ENCODE results near the gene BBS5.

BBS5 gene

GRCh38 chr2:169523681-169524080 lies 44.4 kb downstream of the BBS5 start:
- Histone ChIP-seq H3F3A (ENCODE audit: insufficient read depth) (no peaks in the 10 kb centered on the region), H3K79me2 (ENCODE audit: insufficient read depth, low read length) (no peaks in the 10 kb centered on the region), H3K4me2 (ENCODE audit: low read depth, low read length, poor library complexity, severe bottlenecking) (no peak overlapping the region), H3K36me3 (ENCODE audit: low read length) (no peaks in the 10 kb centered on the region), H4K20me1 (ENCODE audit: low read depth, low read length) (no peaks in the 10 kb centered on the region), H2AFZ (ENCODE audit: low read depth, low read length, severe bottlenecking) (no peak overlapping the region), H3K27ac (ENCODE audit: low read depth, low read length) (no peak overlapping the region), H3K27me3 (ENCODE audit: low read length) (no peaks in the 10 kb centered on the region), H3K4me3 (ENCODE audit: insufficient read depth, low read length, poor library complexity, severe bottlenecking) (no peak overlapping the region), H3K9ac (ENCODE audit: low read length) (no peak overlapping the region), H3K9me3 (ENCODE audit: insufficient read depth, low read length) (no peaks in the 10 kb centered on the region), H3K9me2 (replicated peaks; ENCODE audit: insufficient read depth, low read length) (no peaks in the 10 kb centered on the region)
- no peak for TF ChIP-seq CTCF (IDR thresholded peaks at IDR 0.05; ENCODE audit: insufficient read depth, low read length, poor library complexity, severe bottlenecking)
- TF ChIP-seq EZH2phosphoT487 (conservative IDR thresholded peaks at IDR 0.05; ENCODE audit: low read length), result no peak

- Histone ChIP-seq H3K4me3 (ENCODE audit: insufficient read depth, low read length, poor library complexity, severe bottlenecking) (no peak overlapping the region), H3K9me2 (replicated peaks; ENCODE audit: insufficient read depth, low read length) (no peaks in the 10 kb centered on the region), H3K36me3 (ENCODE audit: low read length) (0 out of 2 replicates have a peak, but pooled peaks cover 2% of the 10 kb centered on the region), H4K20me1 (ENCODE audit: low read depth, low read length) (no peaks in the 10 kb centered on the region), H3F3A (ENCODE audit: insufficient read depth) (no peaks in the 10 kb centered on the region), H3K9ac (ENCODE audit: low read length) (no peak overlapping the region), H3K27ac (ENCODE audit: low read depth, low read length) (no peak overlapping the region), H3K79me2 (ENCODE audit: insufficient read depth, low read length) (no peaks in the 10 kb centered on the region), H3K9me3 (ENCODE audit: insufficient read depth, low read length) (no peaks in the 10 kb centered on the region), H3K4me2 (ENCODE audit: low read depth, low read length, poor library complexity, severe bottlenecking) (no peak overlapping the region), H3K27me3 (ENCODE audit: low read length) (no peaks in the 10 kb centered on the region), H2AFZ (ENCODE audit: low read depth, low read length, severe bottlenecking) (no peak overlapping the region)
- TF ChIP-seq CTCF (IDR thresholded peaks at IDR 0.05; ENCODE audit: insufficient read depth, low read length, poor library complexity, severe bottlenecking) (no peak), EZH2phosphoT487 (conservative IDR thresholded peaks at IDR 0.05; ENCODE audit: low read length) (no peak)
Observed at GRCh38 chr2:169525434-169525833, 46.1 kb downstream of the BBS5 start.

- TF ChIP-seq CTCF (IDR thresholded peaks at IDR 0.05; ENCODE audit: insufficient read depth, low read length, poor library complexity, severe bottlenecking) (no peak), EZH2phosphoT487 (conservative IDR thresholded peaks at IDR 0.05; ENCODE audit: low read length) (no peak)
- peaks cover 6% of the 10 kb centered on the region; the same call in 1 of the 2 replicates for H3K36me3 ChIP-seq (ENCODE audit: low read length)
Observed at GRCh38 chr2:169526451-169526850, 47.2 kb downstream of the BBS5 start.

More at GRCh38 chr2:169526451-169526850, 47.2 kb downstream of the BBS5 start:
- no peak overlapping the region for H2AFZ ChIP-seq (ENCODE audit: low read depth, low read length, severe bottlenecking)
- no peaks in the 10 kb centered on the region for H3K79me2 ChIP-seq (ENCODE audit: insufficient read depth, low read length)
- H4K20me1 ChIP-seq (ENCODE audit: low read depth, low read length), result no peaks in the 10 kb centered on the region
- H3K9ac ChIP-seq (ENCODE audit: low read length), result no peak overlapping the region
- H3F3A ChIP-seq (ENCODE audit: insufficient read depth), result no peaks in the 10 kb centered on the region
- no peak overlapping the region for H3K4me3 ChIP-seq (ENCODE audit: insufficient read depth, low read length, poor library complexity, severe bottlenecking)
- no peaks in the 10 kb centered on the region for H3K9me2 ChIP-seq (replicated peaks; ENCODE audit: insufficient read depth, low read length)
- H3K27me3 ChIP-seq (ENCODE audit: low read length), result no peaks in the 10 kb centered on the region
- H3K4me2 ChIP-seq (ENCODE audit: low read depth, low read length, poor library complexity, severe bottlenecking), result no peak overlapping the region
- no peaks in the 10 kb centered on the region for H3K9me3 ChIP-seq (ENCODE audit: insufficient read depth, low read length)
- H3K27ac ChIP-seq (ENCODE audit: low read depth, low read length), result no peak overlapping the region

All from SU-DHL-6 (cell line).